GM06990 (cell line): Measurements from ENCODE around the gene ALX4.

ENCODE experiments used
- DNase-seq: peaks from one replicate; pipeline ENCODE4 v3.0.0-alpha.2; 2011; ENCODE audit not compliant: insufficient read length; ENCODE audit errors: extremely low read depth
- H3K27me3 ChIP-seq: replicated peaks from 2 replicates; pipeline ENCODE4 v1.6.0; 2011; ENCODE audit warnings: low read length; ENCODE audit not compliant: control insufficient read depth, insufficient read depth
- H3K36me3 ChIP-seq: 2 replicates; pipeline ENCODE4 v1.5.1; 2011; ENCODE audit warnings: low read length; ENCODE audit not compliant: control insufficient read depth, insufficient read depth
- H3K4me3 ChIP-seq: replicated peaks from 2 replicates; pipeline ENCODE4 v1.5.1; 2011; ENCODE audit warnings: low read depth, mild to moderate bottlenecking, control low read depth, low read length
- TF ChIP-seq, protein P1 (sequence below): IDR thresholded peaks from 2 replicates; pipeline ENCODE4 v1.5.1; 2011; ENCODE audit warnings: low read length, control low read depth, mild to moderate bottlenecking, inconsistent platforms; ENCODE audit not compliant: insufficient read depth, poor library complexity, severe bottlenecking

Gene ALX4

DNA sequence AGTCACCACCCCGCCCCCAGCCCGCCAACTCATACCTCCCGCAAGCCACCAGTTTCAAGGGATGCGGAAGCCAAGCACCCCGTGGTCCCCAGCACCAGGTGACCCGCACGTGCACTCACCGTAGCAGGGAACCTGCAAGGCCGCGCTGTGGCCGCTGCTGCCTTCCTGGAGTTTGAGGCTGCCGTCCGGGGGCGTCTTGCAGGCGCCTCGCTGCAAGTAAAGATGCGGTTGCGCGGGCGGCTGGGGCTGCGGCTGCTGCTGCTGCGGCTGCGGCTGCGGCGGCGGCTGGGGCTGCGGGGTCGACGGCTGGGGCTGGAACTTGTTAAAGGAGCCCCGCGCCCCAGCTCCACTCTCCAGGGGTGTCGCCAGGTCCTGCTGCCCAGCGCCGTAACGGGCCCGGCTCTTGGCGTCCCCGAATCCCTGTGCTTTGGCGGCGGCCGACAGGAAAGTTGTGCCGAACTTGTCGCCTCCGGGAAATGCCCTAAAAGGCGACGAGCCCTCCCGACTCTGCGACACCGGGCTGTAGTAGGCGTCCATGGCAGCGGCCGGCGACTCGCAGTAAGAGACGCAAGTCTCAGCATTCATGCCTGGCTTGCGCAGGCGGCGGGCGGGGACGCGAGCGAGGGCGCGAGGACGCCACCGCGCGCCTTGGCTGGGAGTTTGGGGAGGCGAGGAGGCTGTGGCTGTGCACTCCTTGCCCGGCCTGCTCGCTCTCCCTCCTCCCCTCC, at the start of gene ALX4:
ALX4 (minus strand) TSS at position 662 of the 728 bp plus-strand sequence; CDS start at position 585, 77 bp downstream.
- Histone ChIP-seq H3K36me3 (no peaks in the 10 kb centered on the region), H3K4me3 (no peak within 1 kb of the TSS), H3K27me3 (no peaks in the 10 kb centered on the region; the same call in 1 of the 2 replicates)
- DNase-seq = no peak
- TF ChIP-seq, protein P1, sequence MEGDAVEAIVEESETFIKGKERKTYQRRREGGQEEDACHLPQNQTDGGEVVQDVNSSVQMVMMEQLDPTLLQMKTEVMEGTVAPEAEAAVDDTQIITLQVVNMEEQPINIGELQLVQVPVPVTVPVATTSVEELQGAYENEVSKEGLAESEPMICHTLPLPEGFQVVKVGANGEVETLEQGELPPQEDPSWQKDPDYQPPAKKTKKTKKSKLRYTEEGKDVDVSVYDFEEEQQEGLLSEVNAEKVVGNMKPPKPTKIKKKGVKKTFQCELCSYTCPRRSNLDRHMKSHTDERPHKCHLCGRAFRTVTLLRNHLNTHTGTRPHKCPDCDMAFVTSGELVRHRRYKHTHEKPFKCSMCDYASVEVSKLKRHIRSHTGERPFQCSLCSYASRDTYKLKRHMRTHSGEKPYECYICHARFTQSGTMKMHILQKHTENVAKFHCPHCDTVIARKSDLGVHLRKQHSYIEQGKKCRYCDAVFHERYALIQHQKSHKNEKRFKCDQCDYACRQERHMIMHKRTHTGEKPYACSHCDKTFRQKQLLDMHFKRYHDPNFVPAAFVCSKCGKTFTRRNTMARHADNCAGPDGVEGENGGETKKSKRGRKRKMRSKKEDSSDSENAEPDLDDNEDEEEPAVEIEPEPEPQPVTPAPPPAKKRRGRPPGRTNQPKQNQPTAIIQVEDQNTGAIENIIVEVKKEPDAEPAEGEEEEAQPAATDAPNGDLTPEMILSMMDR = no peak

DNA sequence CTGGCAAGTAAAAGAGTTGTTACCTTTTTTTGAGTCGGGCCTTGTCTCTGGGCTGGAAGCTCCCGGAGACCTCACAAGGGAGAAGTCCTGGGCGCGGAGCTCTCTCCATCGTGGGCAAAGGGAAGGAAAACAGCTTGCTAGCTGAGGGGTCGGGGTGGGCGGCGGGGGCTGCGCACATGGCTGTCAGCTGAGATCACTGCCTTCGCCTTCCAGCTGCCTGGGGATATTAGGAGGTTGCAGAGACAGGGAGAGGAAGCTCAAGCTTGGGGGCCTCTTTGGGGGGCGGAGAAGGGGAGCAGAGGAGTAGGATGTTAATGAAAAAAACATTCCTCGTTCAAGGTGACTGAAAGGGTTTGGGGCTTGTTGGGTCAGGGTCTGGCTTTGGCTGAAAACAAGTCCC, 49.2 kb upstream of the ALX4 start:
- no peaks in the 10 kb centered on the region for H3K36me3 ChIP-seq
- H3K4me3 ChIP-seq = no peak overlapping the region
- no peak for DNase-seq
- no peaks in the 10 kb centered on the region; the same call in 1 of the 2 replicates for H3K27me3 ChIP-seq
- TF ChIP-seq, protein P1 = no peak

DNA sequence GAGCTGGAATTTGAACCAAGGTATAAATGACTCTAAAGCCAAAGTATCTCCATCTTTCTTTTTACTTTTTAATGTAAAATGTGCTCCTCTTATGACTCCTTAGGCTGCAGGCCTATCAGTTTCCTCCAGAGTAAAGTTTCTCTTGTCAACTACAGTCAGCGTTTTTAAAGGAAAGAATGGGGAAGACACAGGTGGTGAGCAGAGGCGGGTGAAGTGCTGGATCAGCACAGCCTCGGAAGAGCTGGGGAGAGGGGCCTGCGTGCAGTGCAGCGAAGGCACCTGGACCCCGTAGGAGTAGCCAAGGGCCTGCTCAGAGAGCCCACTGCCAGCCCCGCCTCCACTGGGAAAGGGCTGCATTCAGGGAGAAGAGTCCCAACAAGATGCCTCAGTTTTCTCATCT, 48.8 kb upstream of the ALX4 start:
- no peak overlapping the region for H3K4me3 ChIP-seq
- DNase-seq = no peak
- H3K27me3 ChIP-seq = no peaks in the 10 kb centered on the region; the same call in 1 of the 2 replicates
- TF ChIP-seq, protein P1 = no peak
- no peaks in the 10 kb centered on the region for H3K36me3 ChIP-seq

DNA sequence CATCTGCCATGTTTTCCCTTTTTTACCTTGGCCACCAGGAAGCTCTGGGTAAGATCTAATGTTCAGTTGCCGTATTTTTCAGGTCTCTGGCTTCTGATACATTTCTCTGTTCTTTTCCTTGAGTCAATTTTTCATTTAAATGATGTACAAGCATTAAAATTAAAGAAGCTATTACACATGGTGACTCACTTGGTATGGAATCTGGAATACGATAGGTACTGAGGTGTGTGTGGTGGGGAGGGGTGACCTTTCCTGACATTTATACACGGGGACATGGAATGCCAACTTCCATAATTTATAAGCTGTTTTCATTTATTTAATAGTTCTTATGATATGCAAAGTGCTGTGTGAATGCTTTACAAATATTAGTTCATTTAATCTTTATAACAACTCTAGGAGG, 47.8 kb upstream of the ALX4 start:
- H3K4me3 ChIP-seq = no peak overlapping the region
- no peak for DNase-seq
- no peaks in the 10 kb centered on the region for H3K36me3 ChIP-seq
- TF ChIP-seq, protein P1 = no peak
- no peaks in the 10 kb centered on the region; the same call in 1 of the 2 replicates for H3K27me3 ChIP-seq

DNA sequence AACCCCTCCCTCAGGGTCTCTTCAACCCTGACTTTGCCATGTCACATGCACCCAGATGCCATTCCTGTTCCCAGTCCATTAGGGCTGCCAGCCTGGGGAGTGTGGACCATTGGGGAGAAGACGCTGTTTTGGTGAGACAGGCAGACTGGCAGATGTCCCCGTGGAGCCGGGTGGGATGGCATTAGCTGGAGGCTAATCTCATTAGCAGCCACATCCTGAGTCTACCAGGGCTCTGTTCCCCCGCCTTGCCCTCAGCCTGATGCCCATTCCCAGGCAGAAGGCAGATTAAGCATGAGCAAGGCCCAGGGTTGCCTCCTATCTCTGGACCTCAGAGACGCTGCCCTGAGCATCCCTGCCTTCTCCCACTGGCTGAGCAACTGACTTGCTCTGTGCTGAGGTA, 46.4 kb upstream of the ALX4 start:
- Histone ChIP-seq H3K36me3 (no peaks in the 10 kb centered on the region), H3K27me3 (no peaks in the 10 kb centered on the region; the same call in 1 of the 2 replicates), H3K4me3 (no peak overlapping the region)
- TF ChIP-seq, protein P1 = no peak
- DNase-seq = no peak

DNA sequence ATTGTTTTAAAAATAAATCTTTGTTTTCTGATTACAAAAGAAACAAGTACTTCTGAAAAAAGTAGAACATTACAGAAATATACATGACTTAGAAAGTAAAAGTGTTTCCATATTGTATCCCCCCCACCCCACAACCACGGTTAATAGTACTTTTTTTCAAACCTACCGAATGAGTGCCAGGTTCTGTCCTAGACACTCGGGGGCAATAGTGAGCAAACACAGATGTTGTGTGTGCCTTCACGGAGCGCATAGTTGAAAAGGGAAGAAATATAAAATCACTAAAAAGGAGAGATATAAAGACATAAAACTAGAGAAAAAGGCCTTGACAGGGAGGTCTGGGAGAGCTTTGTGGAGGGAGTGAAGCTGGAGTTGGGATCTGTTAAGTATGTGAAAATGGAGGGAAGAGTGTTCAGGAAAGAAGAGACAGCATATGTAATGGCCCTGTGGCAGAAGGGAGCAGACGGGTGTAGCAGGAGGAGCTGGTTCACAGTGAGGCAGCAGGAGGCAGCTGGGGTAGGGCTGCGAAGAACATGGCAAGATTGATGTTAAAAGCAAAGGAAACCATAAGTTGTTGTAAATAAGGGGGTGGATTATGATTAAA, 42.1 kb upstream of the ALX4 start:
- no peak overlapping the region for H3K4me3 ChIP-seq
- H3K27me3 ChIP-seq = no peaks in the 10 kb centered on the region; the same call in 1 of the 2 replicates
- TF ChIP-seq, protein P1 = no peak
- no peak for DNase-seq
- H3K36me3 ChIP-seq = no peaks in the 10 kb centered on the region
